Measurements from ENCODE around the gene PUM1. TPM values are rescaled to one million over a fixed set of nuclear protein-coding genes. Genes with fewer than 3 reads are reported as not detected.
"Not testable (repeated sequence)": the region's sequence is repeated elsewhere in the genome, so short reads cannot be mapped to it uniquely, and the experiment has no call there.

PUM1 gene
- total RNA-seq, 1 experiment from 2014 or later: 43.3 TPM

DNA sequence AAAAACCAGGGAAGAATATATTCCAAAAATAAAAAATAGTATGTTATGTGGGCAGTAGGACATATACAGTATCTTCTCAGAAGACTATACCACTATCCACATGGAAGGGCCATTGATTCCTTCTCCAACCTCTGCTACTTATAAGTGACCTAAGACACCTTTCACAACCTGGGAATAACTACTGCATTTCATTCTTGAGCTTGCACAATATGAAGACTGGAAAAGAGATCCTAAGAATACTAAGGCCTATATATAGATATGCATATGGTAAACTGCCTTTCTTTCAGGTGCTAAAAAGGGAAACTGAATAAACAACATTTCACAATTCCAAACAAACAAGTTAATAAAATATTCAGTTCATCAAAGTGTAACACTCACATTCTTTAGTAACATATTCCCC lies 125.0 kb downstream of the PUM1 start:
- Histone ChIP-seq H3K4me1 (ENCODE audit: insufficient read depth, low read length) (no peaks in the 10 kb centered on the region), H3F3A (ENCODE audit: low read length, unreplicated experiment) (no peaks in the 10 kb centered on the region), H3K36me3 (ENCODE audit: low read depth, low read length) (peaks cover 66% of the 10 kb centered on the region), H3K27ac (ENCODE audit: low read length) (no peak overlapping the region), H3K79me2 (ENCODE audit: low read length) (no peaks in the 10 kb centered on the region), H2AFZ (ENCODE audit: low read length) (no peak overlapping the region), H3K4me3 (ENCODE audit: low read length) (no peak overlapping the region), H4K20me1 (ENCODE audit: low read length) (no peaks in the 10 kb centered on the region), H3K4me2 (ENCODE audit: low read length) (no peak overlapping the region), H3K9ac (ENCODE audit: low read length) (no peak overlapping the region), H3K9me3 (ENCODE audit: low read length) (no peaks in the 10 kb centered on the region), H3K9me2 (replicated peaks; ENCODE audit: low read length) (no peaks in the 10 kb centered on the region), H3K27me3 (ENCODE audit: low read length) (no peaks in the 10 kb centered on the region)
- TF ChIP-seq EZH2 (IDR thresholded peaks at IDR 0.05; ENCODE audit: low read length, unreplicated experiment) (no peak), EZH2phosphoT487 (IDR thresholded peaks at IDR 0.05; ENCODE audit: borderline replicate concordance, low read length) (no peak)
- TF ChIP-seq, protein P1, sequence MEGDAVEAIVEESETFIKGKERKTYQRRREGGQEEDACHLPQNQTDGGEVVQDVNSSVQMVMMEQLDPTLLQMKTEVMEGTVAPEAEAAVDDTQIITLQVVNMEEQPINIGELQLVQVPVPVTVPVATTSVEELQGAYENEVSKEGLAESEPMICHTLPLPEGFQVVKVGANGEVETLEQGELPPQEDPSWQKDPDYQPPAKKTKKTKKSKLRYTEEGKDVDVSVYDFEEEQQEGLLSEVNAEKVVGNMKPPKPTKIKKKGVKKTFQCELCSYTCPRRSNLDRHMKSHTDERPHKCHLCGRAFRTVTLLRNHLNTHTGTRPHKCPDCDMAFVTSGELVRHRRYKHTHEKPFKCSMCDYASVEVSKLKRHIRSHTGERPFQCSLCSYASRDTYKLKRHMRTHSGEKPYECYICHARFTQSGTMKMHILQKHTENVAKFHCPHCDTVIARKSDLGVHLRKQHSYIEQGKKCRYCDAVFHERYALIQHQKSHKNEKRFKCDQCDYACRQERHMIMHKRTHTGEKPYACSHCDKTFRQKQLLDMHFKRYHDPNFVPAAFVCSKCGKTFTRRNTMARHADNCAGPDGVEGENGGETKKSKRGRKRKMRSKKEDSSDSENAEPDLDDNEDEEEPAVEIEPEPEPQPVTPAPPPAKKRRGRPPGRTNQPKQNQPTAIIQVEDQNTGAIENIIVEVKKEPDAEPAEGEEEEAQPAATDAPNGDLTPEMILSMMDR (conservative IDR thresholded peaks at IDR 0.05; ENCODE audit: low read depth, low read length): no peak
- POLR2A ChIA-PET (ENCODE audit: unreplicated experiment): no interaction called here
- ATAC-seq: no peak
- CTCF ChIA-PET: no interaction called here
- intact Hi-C loops (cut with micrococcal nuclease): no loop called here
- no peak for DNase-seq
- no TSS peak for BruUV-seq (replicated peaks)

DNA sequence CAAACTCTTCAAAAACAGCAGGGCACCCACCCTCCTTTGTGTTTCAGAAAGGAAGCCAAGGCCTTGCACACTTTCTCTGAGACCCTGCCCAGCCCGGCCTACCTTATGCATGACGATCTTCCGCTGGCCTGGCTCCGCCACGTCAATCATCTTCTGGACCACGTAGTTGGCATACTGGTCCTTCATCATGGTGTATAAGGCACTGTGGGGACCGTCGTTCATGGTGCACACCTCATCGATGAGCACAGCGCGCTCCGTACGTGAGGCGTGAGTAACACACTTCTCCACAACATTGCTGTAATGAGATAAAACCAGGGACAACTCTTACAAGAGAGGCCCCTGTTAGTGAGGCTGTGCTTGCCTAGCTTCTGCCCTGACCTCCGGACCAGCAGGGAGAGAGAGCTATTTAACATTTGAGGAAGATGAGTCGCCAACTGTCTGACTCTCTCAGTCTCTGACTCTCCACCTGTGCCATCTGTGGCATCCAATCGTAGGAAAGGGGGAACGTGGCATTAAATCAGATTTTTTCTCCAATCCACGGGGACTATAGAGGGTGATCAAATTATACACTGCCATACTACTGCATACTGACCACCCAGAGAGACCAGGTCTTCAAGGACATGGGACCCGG lies 128.9 kb downstream of the PUM1 start:
- POLR2A ChIA-PET (ENCODE audit: unreplicated experiment): no interaction called here
- no peak for TF ChIP-seq EZH2 (IDR thresholded peaks at IDR 0.05; ENCODE audit: low read length, unreplicated experiment)
- DNase-seq: no peak
- H3K79me2 ChIP-seq (ENCODE audit: low read length): no peaks in the 10 kb centered on the region
- H3K9me2 ChIP-seq (replicated peaks; ENCODE audit: low read length): no peaks in the 10 kb centered on the region
- no peak overlapping the region for H3K4me3 ChIP-seq (ENCODE audit: low read length)
- no peak overlapping the region for H3K9ac ChIP-seq (ENCODE audit: low read length)
- peaks cover 53% of the 10 kb centered on the region for H3K36me3 ChIP-seq (ENCODE audit: low read depth, low read length)
- H3K4me2 ChIP-seq (ENCODE audit: low read length): no peak overlapping the region
- no peaks in the 10 kb centered on the region; the same call in 1 of the 2 replicates for H4K20me1 ChIP-seq (ENCODE audit: low read length)
- H3K27ac ChIP-seq (ENCODE audit: low read length): no peak overlapping the region
- ATAC-seq: no peak
- CTCF ChIA-PET: no interaction called here
- no peaks in the 10 kb centered on the region for H3K27me3 ChIP-seq (ENCODE audit: low read length)
- H3K4me1 ChIP-seq (ENCODE audit: insufficient read depth, low read length): peaks cover 10% of the 10 kb centered on the region; the same call in 1 of the 2 replicates
- H3F3A ChIP-seq (ENCODE audit: low read length, unreplicated experiment): no peaks in the 10 kb centered on the region
- H3K9me3 ChIP-seq (ENCODE audit: low read length): no peaks in the 10 kb centered on the region
- intact Hi-C loops (cut with micrococcal nuclease): no loop called here
- no TSS peak for BruUV-seq (replicated peaks)
- H2AFZ ChIP-seq (ENCODE audit: low read length): no peak overlapping the region

DNA sequence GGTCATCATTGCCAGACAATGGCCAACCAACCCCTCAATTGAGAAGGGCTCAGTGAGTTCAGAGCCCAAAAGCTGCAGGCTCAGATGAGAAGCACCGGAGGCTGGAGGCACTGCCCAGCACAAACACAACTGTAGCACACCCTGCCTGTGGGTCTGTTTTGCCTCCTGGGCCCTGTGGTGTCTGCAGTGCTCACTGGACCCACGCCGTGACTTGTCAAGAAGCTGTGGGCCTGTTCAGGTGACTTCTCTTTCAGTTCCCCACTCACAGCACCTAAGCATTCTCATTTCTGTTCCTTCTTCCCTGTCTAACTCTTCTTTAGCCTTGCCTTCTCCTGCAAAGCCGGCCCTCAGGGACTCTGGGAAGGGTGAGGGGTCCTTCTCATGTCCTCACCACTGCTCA lies 129.8 kb downstream of the PUM1 start:
- H3K9ac ChIP-seq (ENCODE audit: low read length); H3K79me2 ChIP-seq (ENCODE audit: low read length); ATAC-seq; H3K4me2 ChIP-seq (ENCODE audit: low read length); intact Hi-C loops (cut with micrococcal nuclease); H3K27ac ChIP-seq (ENCODE audit: low read length); H3K9me3 ChIP-seq (ENCODE audit: low read length); H3K27me3 ChIP-seq (ENCODE audit: low read length); H3K9me2 ChIP-seq (replicated peaks; ENCODE audit: low read length); POLR2A ChIA-PET (ENCODE audit: unreplicated experiment); H4K20me1 ChIP-seq (ENCODE audit: low read length); H3K4me3 ChIP-seq (ENCODE audit: low read length); DNase-seq; CTCF ChIA-PET; BruUV-seq (replicated peaks); H2AFZ ChIP-seq (ENCODE audit: low read length); H3K4me1 ChIP-seq (ENCODE audit: insufficient read depth, low read length); H3F3A ChIP-seq (ENCODE audit: low read length, unreplicated experiment): not testable (repeated sequence)
- H3K36me3 ChIP-seq (ENCODE audit: low read depth, low read length): peaks cover 44% of the 10 kb centered on the region

DNA sequence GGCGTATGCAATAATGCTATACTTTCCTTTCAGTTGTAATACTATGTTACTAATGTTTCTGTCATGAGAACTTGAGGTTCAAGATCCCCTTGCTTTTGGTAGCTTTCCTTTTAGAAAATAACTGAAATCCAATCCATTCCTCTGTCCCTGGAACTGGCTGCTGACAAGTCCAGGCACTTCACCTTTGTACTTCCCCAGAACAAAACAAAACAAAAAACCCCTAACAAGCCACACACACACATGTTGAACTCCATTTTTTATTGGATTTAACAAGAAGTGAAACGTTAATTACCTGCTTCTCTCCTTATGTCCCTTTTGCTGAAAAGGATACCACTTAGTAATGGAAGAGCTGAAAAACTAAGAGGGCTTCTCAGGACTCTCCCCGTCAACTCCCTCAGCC lies 130.9 kb downstream of the PUM1 start:
- no peaks in the 10 kb centered on the region; the same call in 1 of the 2 replicates for H4K20me1 ChIP-seq (ENCODE audit: low read length)

More for the DNA sequence above, 130.9 kb downstream of the PUM1 start:
- ATAC-seq: no peak
- Histone ChIP-seq H3K36me3 (ENCODE audit: low read depth, low read length) (peaks cover 35% of the 10 kb centered on the region), H3K9me3 (ENCODE audit: low read length) (no peaks in the 10 kb centered on the region), H3K4me1 (ENCODE audit: insufficient read depth, low read length) (peaks cover 10% of the 10 kb centered on the region; the same call in 1 of the 2 replicates), H3K4me2 (ENCODE audit: low read length) (no peak overlapping the region), H3K79me2 (ENCODE audit: low read length) (no peaks in the 10 kb centered on the region), H3K4me3 (ENCODE audit: low read length) (no peak overlapping the region), H3K27me3 (ENCODE audit: low read length) (no peaks in the 10 kb centered on the region), H2AFZ (ENCODE audit: low read length) (no peak overlapping the region), H3K27ac (ENCODE audit: low read length) (no peak overlapping the region), H3F3A (ENCODE audit: low read length, unreplicated experiment) (no peaks in the 10 kb centered on the region), H3K9ac (ENCODE audit: low read length) (no peak overlapping the region), H3K9me2 (replicated peaks; ENCODE audit: low read length) (no peaks in the 10 kb centered on the region)
- POLR2A ChIA-PET (ENCODE audit: unreplicated experiment): no interaction called here
- DNase-seq: no peak
- BruUV-seq (replicated peaks): no TSS peak
- intact Hi-C loops (cut with micrococcal nuclease): no loop called here
- CTCF ChIA-PET: no interaction called here
- TF ChIP-seq EZH2phosphoT487 (IDR thresholded peaks at IDR 0.05; ENCODE audit: borderline replicate concordance, low read length): no peak
- no peak for TF ChIP-seq EZH2 (IDR thresholded peaks at IDR 0.05; ENCODE audit: low read length, unreplicated experiment)
- TF ChIP-seq, protein P1 (conservative IDR thresholded peaks at IDR 0.05; ENCODE audit: low read depth, low read length): no peak
